ENCODE data around the gene NPIPA1.
"Not testable (repeated sequence)": the region's sequence is repeated elsewhere in the genome, so short reads cannot be mapped to it uniquely, and the experiment has no call there.

The NPIPA1 gene

DNA sequence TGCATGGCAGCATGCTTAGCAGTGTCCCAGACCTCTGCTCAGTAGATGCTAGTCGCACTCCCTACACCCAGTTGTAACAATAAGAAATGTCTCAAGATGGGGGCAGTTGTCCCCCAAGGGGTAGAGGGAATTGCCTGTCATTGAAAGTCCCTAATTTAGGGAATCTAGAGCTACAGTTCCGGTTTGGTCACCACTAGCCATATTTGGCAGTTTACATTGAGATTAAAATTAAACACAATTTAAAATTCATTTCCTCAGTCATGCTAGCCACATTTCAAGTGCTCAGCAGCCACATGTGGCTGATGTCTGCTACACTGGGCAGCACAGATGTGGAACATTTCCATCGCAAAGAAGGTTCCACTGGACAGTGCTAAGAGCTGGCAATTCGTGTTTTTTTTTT is 41.7 kb downstream of the NPIPA1 start:
- not testable (repeated sequence) for DNase-seq

DNA sequence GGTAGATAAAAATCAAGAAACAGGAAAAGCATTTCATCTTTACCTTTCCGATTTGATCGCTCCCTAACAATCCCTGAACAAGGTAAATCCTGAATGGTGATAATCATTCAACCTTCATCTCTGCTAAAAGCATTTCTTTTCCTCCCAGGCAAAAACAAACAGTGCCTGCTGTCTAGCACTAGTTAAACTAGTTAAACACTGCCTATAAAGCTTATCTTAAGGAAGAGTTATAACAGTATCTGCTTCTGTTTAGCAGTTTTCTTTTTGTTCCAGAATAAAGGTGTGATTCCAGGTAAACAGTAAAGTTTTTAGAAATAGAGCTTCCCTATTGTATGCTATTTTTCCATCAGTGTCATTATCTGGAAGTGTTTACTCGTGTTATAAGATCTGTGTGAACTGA is 44.0 kb downstream of the NPIPA1 start:
- DNase-seq: not testable (repeated sequence)

DNA sequence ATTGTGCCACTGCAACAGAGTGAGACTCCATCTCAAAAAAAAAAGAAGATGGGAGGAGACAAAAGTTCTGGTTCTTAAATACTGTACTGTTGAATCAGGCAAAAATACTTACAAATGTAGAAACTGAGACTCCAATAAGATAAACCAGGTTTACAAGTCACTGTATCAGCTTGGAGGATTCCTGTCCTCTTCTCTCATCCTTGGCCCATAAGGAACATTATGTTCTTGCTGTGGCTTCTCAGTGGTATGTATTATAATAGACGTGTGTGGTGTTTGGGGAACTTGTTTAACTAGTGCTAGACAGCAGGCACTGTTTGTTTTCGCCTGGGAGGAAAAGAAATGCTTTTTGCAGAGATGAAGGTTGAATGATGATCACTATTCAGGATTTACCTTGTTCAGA is 45.3 kb downstream of the NPIPA1 start:
- not testable (repeated sequence) for DNase-seq

DNA sequence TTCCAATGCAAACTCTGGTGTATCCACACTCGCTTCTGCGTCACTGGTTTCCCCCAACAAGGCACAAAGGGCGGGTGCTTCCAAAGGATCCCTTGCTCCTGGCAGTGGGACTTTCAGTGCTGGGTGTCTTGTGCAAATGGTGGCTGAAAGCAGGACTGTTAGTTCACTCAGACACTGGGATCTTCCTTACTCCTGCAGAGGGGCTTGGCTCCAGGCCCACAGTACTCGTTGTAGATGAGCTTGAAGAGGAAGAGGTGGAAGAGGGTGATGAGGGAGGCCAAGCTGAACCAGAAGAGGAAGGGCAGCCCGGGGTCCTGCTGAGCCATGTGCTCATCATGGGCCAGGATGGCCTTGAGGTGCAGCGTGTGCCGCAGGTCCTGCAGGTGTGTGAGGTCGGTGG is 50.8 kb downstream of the NPIPA1 start:
- not testable (repeated sequence) for DNase-seq

DNA sequence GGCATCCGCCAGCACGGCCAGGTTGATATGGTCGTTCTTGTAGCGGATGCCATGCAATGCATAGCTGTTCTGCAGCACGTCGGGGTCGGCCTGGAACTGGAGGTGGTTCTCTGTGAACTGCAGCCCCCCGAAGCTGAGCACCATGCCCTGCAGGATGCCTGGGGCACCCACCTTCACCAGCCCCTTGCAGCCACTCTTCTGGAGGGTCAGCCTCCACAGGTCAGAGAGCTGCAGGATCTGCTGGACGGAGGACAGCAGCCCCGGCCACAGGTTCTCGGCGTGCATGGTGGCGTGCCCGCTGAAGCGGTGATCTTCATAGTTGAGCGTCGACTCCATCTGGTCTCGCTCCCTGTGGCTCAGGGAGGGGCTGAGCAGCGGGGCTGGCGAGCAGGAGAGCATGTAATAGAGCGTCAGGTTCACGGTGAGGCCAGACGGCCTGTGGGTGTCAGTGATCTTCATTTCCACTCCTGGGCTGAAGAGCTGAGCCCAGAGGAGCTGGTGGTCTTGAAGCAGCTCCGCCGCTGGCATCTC is 51.5 kb downstream of the NPIPA1 start:
- DNase-seq: not testable (repeated sequence)

DNA sequence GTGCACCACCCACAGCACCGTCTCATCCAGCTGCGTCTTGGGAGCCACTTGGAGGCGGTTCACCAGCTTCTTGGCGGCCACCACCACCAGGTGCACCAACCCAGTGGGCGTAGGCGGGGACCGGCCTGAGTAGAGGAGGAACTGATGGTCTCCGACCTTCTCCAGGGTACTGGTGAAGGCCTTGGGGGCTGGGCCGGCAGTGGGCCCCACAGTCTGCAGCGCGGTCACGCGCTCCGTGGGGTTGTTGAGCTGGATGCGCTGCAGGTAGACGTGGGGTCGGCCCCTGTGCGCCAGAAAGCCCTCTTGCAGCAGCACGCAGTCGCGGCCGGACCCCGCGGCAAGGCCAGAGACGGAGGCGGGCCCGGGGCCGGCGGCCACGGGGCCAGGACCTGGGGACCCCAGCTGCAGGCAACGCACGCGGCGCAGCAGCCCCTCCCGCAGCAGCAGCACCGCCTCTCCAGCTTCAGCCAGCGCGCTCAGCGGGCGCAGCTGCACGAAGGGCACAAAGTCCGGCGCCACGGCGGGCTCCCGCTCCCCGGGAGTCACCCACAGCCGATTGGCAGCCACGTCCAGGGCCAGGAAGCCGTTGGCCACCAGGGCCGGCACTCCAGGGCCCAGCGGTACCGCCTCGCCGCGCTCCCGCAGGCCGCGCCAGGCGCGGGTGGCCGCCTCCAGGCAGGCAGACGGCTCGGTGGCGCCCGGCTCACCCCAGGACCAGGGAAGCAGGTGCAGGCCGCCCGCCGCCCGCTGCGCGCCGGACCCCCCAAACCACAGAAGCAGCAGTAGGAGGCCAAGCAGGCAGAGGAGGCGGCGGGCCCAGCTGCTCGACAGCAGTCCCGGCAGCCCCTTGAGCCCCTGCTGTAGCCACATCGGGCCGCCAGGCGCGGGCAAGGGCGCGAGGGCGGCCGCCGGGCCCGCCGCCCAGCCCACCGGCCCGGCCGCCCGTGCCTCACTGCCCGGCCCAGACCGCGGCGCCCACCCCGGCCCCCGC is 52.3 kb downstream of the NPIPA1 start:
- DNase-seq: not testable (repeated sequence)

DNA sequence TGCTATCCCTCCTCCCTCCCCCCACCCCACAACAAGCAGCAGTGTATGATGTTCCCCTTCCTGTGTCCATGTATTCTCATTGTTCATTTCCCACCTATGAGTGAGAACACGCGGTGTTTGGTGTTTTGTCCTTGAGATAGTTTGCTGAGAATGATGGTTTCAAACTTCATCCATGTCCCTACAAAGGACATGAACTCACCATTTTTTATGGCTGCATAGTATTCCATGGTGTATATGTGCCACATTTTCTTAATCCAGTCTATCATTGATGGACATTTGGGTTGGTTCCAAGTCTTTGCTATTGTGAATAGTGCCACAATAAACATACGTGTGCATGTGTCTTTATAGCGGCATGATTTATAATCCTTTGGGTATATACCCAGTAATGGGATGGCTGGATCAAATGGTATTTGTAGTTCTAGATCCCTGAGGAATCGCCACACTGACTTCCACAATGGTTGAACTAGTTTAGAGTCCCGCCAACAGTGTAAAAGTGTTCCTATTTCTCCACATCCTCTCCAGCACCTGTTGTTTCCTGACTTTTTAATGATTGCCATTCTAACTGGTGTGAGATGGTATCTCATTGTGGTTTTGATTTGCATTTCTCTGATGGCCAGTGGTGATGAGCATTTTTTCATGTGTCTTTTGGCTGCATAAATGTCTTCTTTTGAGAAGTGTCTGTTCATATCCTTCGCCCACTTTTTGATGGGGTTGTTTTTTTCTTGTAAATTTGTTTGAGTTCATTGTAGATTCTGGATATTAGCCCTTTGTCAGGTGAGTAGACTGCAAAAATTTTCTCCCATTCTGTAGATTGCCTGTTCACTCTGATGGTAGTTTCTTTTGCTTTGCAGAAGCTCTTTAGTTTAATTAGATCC is 56.3 kb downstream of the NPIPA1 start:
- not testable (repeated sequence) for DNase-seq

DNA sequence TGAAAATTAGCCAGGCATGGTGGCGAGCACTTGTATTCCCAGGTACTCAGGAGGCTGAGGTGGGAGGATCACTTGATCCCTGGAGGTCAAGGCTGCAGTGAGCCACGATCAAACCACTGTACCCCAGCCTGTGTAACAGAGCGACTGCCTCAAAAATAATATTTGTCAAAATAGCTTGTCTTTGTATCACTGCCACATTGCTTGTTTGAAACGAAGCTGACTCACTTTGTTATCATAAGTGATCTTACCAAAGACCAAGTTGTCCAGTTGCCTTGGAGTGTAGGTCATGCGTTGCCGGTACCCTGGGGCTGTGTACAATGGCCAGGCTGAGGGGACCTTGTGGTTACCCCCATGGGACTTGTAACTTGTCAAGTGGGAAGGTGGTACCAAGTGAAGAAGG is 59.5 kb downstream of the NPIPA1 start:
- not testable (repeated sequence) for DNase-seq

DNA sequence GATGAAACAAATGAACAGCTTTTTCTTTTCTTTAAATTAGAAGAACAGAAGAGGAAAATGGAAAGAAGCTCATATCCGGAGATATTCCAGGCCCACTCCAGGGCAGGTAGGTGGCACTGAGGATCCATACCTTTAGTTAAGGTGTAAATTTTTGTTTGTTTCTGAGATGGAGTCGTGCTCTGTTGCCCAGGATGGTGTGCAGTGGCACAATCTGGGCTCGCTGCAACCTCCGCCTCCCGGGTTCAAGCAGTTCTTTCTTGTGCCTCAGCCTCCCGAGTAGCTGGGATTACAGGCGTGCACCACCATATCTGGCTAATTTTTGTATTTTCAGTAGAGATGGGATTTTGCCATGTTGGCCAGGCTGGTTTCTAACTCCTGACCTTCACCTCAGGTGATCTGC is 61.1 kb downstream of the NPIPA1 start:
- not testable (repeated sequence) for DNase-seq

DNA sequence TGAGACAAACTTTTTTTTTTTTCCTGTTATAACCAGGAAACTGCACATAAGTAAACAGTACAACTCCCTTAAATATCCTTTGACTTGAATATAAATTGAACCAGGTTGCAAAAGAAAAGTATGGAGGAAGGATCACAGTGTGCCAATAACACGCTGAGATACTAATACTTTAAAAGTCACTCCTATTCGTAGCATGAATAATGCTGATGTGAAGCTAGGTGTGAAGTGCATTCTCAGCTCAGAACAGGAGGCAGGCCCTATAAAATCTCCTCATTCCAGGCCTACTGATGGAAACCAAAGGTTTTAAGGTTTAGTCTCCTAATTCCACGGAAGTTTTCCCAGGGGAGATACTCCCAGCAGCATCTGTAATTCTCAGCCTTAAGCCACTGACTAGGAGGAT is 62.6 kb downstream of the NPIPA1 start:
- DNase-seq: not testable (repeated sequence)

Data from 8988T (cell line).